GM12878 (cell line): Measurements from ENCODE around the gene NECAB3. TPM values are rescaled to one million over a fixed set of nuclear protein-coding genes. Genes with fewer than 3 reads are reported as not detected.

Source experiments
- ATAC-seq: fragments of 200-7000 bp; cut with Tn5 transposase; 3 replicates; pipeline ENCODE4 v1.9.1; 2020; ENCODE audit warnings: mild to moderate bottlenecking, moderate library complexity
- BruUV-seq: library from RNA; stranded (reverse); fragments of 400-500 nt; replicated peaks from 2 replicates; lab custom pipeline; 2021; lab: Mats Ljungman, UMichigan
- CTCF ChIA-PET: fragments of 300-600 bp; sonication (Branson Sonifier 250); formaldehyde crosslinking; extraction: SDS; loops from one replicate; lab custom pipeline; 2021; ENCODE audit warnings: inconsistent platforms; lab: Yijun Ruan, JAX
- POLR2A ChIA-PET: fragments of 350-600 bp; formaldehyde crosslinking; extraction: SDS; loops from one replicate; lab custom pipeline; 2021; ENCODE audit warnings: inconsistent platforms; lab: Charles Lee
- RAD21 ChIA-PET: fragments of 300-600 bp; sonication (Branson Sonifier 250); formaldehyde crosslinking; loops from one replicate; lab custom pipeline; 2023; ENCODE audit warnings: antibody characterized with exemption; ENCODE audit not compliant: unreplicated experiment; lab: Charles Lee
- SMC1A ChIA-PET: fragments of 300-600 bp; sonication (Branson Sonifier 250); formaldehyde crosslinking; loops from one replicate; lab custom pipeline; 2023; ENCODE audit not compliant: unreplicated experiment, uncharacterized antibody; lab: Charles Lee
- DNase-seq: peaks from one replicate; pipeline ENCODE4 v3.0.0-alpha.2; 2011; ENCODE audit warnings: low read depth, low spot score
- FAIRE-seq: peaks from 3 replicates; lab custom pipeline; 2011; peaks lifted over from hg19 to GRCh38; lab: Jason Lieb, UNC
- H2AFZ ChIP-seq: 2 replicates; pipeline ENCODE4 v1.6.0; 2011; ENCODE audit warnings: low read depth, low read length, control low read depth; ENCODE audit not compliant: control insufficient read depth
- H3K27ac ChIP-seq: 2 replicates; pipeline ENCODE4 v1.5.1; 2011; ENCODE audit warnings: control low read depth; ENCODE audit not compliant: control insufficient read depth, insufficient read depth
- H3K27me3 ChIP-seq, 2 experiments: replicated peaks in 1 of 2; 2 replicates each; pipeline versions ENCODE4 v1.6.0 to v1.6.1; 2011; ENCODE audit warnings: low read length in 1 of 2; ENCODE audit not compliant: control insufficient read depth in 2 of 2, insufficient read depth in 2 of 2
- H3K36me3 ChIP-seq, 2 experiments: 2 replicates each; pipeline ENCODE4 v1.5.1; 2011; ENCODE audit warnings: low read length in 1 of 2; ENCODE audit not compliant: control insufficient read depth in 2 of 2, insufficient read depth in 2 of 2
- H3K4me1 ChIP-seq: 2 replicates; pipeline ENCODE4 v1.6.1; 2011; ENCODE audit warnings: mild to moderate bottlenecking, low read length, moderate library complexity, mixed read lengths; ENCODE audit not compliant: control insufficient read depth, insufficient read depth
- H3K4me2 ChIP-seq: 2 replicates; pipeline ENCODE4 v1.6.0; 2011; ENCODE audit warnings: control low read depth; ENCODE audit not compliant: control insufficient read depth, insufficient read depth
- H3K4me3 ChIP-seq: fragments of 200-600 bp; sonication (generic); 2 replicates; pipeline ENCODE4 v1.5.1; 2016
- H3K79me2 ChIP-seq: 2 replicates; pipeline ENCODE4 v1.6.0; 2011; ENCODE audit warnings: low read length; ENCODE audit not compliant: control insufficient read depth, insufficient read depth
- H3K9ac ChIP-seq: 2 replicates; pipeline ENCODE4 v1.8.0; 2011; ENCODE audit warnings: low read length, control low read depth, mixed read lengths; ENCODE audit not compliant: control insufficient read depth, insufficient read depth
- H3K9me3 ChIP-seq: replicated peaks from 3 replicates; pipeline ENCODE4 v1.5.1; 2011; ENCODE audit warnings: mild to moderate bottlenecking, low read length; ENCODE audit not compliant: control insufficient read depth, insufficient read depth
- H4K20me1 ChIP-seq: 2 replicates; pipeline ENCODE4 v1.6.0; 2011; ENCODE audit not compliant: control insufficient read depth, insufficient read depth
- EZH2 ChIP-seq: IDR thresholded peaks from 2 replicates; pipeline ENCODE4 v1.6.1; 2012; ENCODE audit warnings: low read depth, mild to moderate bottlenecking, control low read depth, inconsistent platforms, low read length, borderline replicate concordance; ENCODE audit not compliant: control insufficient read depth
- HDGF ChIP-seq: fragments of 450-650 bp; IDR thresholded peaks from 2 replicates; pipeline ENCODE4 v1.6.1; 2016; ENCODE audit warnings: antibody characterized with exemption
- JUNB ChIP-seq: IDR thresholded peaks from 2 replicates; pipeline ENCODE4 v1.6.1; 2016; ENCODE audit warnings: antibody characterized with exemption, mild to moderate bottlenecking
- LARP7 ChIP-seq: fragments of 450-650 bp; IDR thresholded peaks from 2 replicates; pipeline ENCODE4 v1.6.1; 2017; ENCODE audit warnings: mild to moderate bottlenecking
- MTA3 ChIP-seq: IDR thresholded peaks from 2 replicates; pipeline ENCODE4 v1.6.1; 2012; ENCODE audit warnings: low read length, inconsistent platforms, borderline replicate concordance
- NR2F1 ChIP-seq: fragments of 450-650 bp; conservative IDR thresholded peaks from 2 replicates; pipeline ENCODE4 v1.6.1; 2017; ENCODE audit warnings: mild to moderate bottlenecking
- RAD51 ChIP-seq: fragments of 450-650 bp; IDR thresholded peaks from 2 replicates; pipeline ENCODE4 v1.6.1; 2016; ENCODE audit warnings: moderate library complexity, mild to moderate bottlenecking, inconsistent platforms
- SRF ChIP-seq, 2 experiments: IDR thresholded peaks; 2 replicates each; pipeline ENCODE4 v1.6.1; 2011; ENCODE audit warnings: low read depth in 2 of 2, low read length in 2 of 2, mild to moderate bottlenecking in 1 of 2, moderate library complexity in 1 of 2
- TBL1XR1 ChIP-seq: IDR thresholded peaks from 2 replicates; pipeline ENCODE4 v1.6.1; 2012; ENCODE audit warnings: low read depth, low read length, improper control_type of control experiment
- TCF12 ChIP-seq: IDR thresholded peaks from 2 replicates; pipeline ENCODE4 v1.6.1; 2011; ENCODE audit warnings: low read depth, mild to moderate bottlenecking, low read length
- USF1 ChIP-seq: IDR thresholded peaks from 2 replicates; pipeline ENCODE4 v1.6.1; 2011; ENCODE audit warnings: borderline replicate concordance, low read depth, mild to moderate bottlenecking, moderate library complexity, mixed read lengths, low read length; ENCODE audit not compliant: insufficient read depth; ENCODE audit errors: extremely low read length
- YY1 ChIP-seq: IDR thresholded peaks from 2 replicates; pipeline ENCODE4 v1.6.1; 2011; ENCODE audit warnings: low read depth, mild to moderate bottlenecking, low read length
- ZBTB33 ChIP-seq: fragments of 450-650 bp; IDR thresholded peaks from 2 replicates; pipeline ENCODE4 v1.6.1; 2017; ENCODE audit warnings: mild to moderate bottlenecking
- ZNF217 ChIP-seq: fragments of 450-650 bp; IDR thresholded peaks from 2 replicates; pipeline ENCODE4 v1.6.1; 2017; ENCODE audit warnings: antibody characterized with exemption, mild to moderate bottlenecking
- ZNF384 ChIP-seq: IDR thresholded peaks from 2 replicates; pipeline ENCODE4 v1.6.1; 2012; ENCODE audit warnings: low read depth, mild to moderate bottlenecking, low read length, improper control_type of control experiment, borderline replicate concordance
- ZNF622 ChIP-seq: fragments of 450-650 bp; IDR thresholded peaks from 2 replicates; pipeline ENCODE4 v1.6.1; 2017; ENCODE audit warnings: mild to moderate bottlenecking, inconsistent platforms
- ZZZ3 ChIP-seq: IDR thresholded peaks from 2 replicates; pipeline ENCODE4 v1.6.1; 2011; ENCODE audit warnings: low read depth; ENCODE audit not compliant: control insufficient read depth, insufficient read length
- WGBS: methylation state at CpG from one replicate; pipeline ENCODE4 v1.1.6; 2016; ENCODE audit warnings: low lambda C conversion rate; ENCODE audit not compliant: insufficient replicate concordance, insufficient coverage; ENCODE audit errors: missing lambda C conversion rate; 5-methylcytosine and 5-hydroxymethylcytosine counted together
- in situ Hi-C: fragments of 300-500 bp; cut with MboI; formaldehyde crosslinking; loops from 9 replicates; pipeline ENCODE4 v1.14.3; 2018; ENCODE audit warnings: mixed read lengths
- intact Hi-C: fragments of 100-400 bp; cut with micrococcal nuclease; formaldehyde crosslinking; loops from one replicate; pipeline ENCODE4 v1.14.2; 2022; ENCODE audit not compliant: unreplicated experiment
- polyA plus RNA-seq, 11 experiments: library from polyadenylated mRNA; depleted of rRNA in 4 of 11; unstranded in 6 of 11; stranded (reverse) in 5 of 11; fragments of >200 nt; fragmentation: Nextera tagmentation in 4 of 11; fragmentation: Illumina TruSeq in 1 of 11; extraction: Ambion mirVana in 4 of 11; extraction: Trizol in 1 of 11; gene quantifications; 1 replicate in 1 of 11; 2 replicates in 10 of 11; pipeline versions ENCODE4 v1.2.1 to v1.2.3, GENCODE V29; 2011 to 2016; ENCODE audit warnings: inconsistent platforms in 2 of 11, missing spikeins in 2 of 11, low read depth in 1 of 11
- total RNA-seq, 4 experiments: library from RNA; depleted of rRNA in 3 of 4; stranded (reverse); fragments of >200 nt in 3 of 4; fragmentation: Illumina TruSeq in 1 of 4; extraction: Trizol in 1 of 4; gene quantifications; 2 replicates each; pipeline versions ENCODE4 v1.2.1 to v1.2.3, GENCODE V29; 2013 to 2021

Gene NECAB3
- total and polyA plus RNA-seq, 10 of the 15 experiments (the other 5 are each of a cell fraction or from before 2014, with no cell fraction given) = 0.21 to 17.0 (median 7.2) TPM

GRCh38 chr20:33694639-33695012 is 20.4 kb upstream of the NECAB3 start:
- SMC1A ChIA-PET = no interaction called here
- H3K79me2 ChIP-seq = no peaks in the 10 kb centered on the region
- DNase-seq = no peak
- 72% methylated on average over 6 of the region's 6 CpGs for WGBS
- H3K9ac ChIP-seq = no peak overlapping the region
- TF ChIP-seq ZZZ3 = no peak
- no peak for TF ChIP-seq TCF12
- no peak for TF ChIP-seq MTA3
- TF ChIP-seq LARP7 = no peak
- TF ChIP-seq ZBTB33 = no peak
- TF ChIP-seq ZNF622 = no peak
- TF ChIP-seq ZNF217 = no peak
- TF ChIP-seq EZH2 = no peak
- TF ChIP-seq YY1 = no peak
- no peak for TF ChIP-seq RAD51
- no peak for TF ChIP-seq HDGF
- no peak for TF ChIP-seq TBL1XR1
- no peak for TF ChIP-seq JUNB
- no peak for TF ChIP-seq USF1
- no peak for TF ChIP-seq NR2F1
- TF ChIP-seq SRF (IDR thresholded peaks at IDR 0.05; ENCODE audit: low read depth in 2 of 2, low read length in 2 of 2) = no peak
- no peak for TF ChIP-seq ZNF384
- TF ChIP-seq, all 136 proteins: peak for 0
- ATAC-seq (no peak), FAIRE-seq (no peak)
- H3K27ac ChIP-seq = no peak overlapping the region
- H4K20me1 ChIP-seq = no peaks in the 10 kb centered on the region
- no peak overlapping the region for H2AFZ ChIP-seq
- H3K9me3 ChIP-seq = no peaks in the 10 kb centered on the region
- ChIA-PET POLR2A (interaction anchor here (0.6 kb wide), 3 partner anchors 153 to 226 kb away, joined by 3 to 5 read pairs (median 4); no protein-coding TSS in a partner anchor), CTCF (no interaction called here), RAD21 (no interaction called here)
- H3K4me2 ChIP-seq = no peak overlapping the region
- H3K27me3 ChIP-seq = no peaks in the 10 kb centered on the region
- no peaks in the 10 kb centered on the region for H3K4me1 ChIP-seq
- intact Hi-C loops = no loop called here
- BruUV-seq = no TSS peak
- no peak overlapping the region for H3K4me3 ChIP-seq
- in situ Hi-C loops = no loop called here
- no peaks in the 10 kb centered on the region for H3K36me3 ChIP-seq
